ENCODE results near the gene CACNA2D3.

CACNA2D3 gene

DNA sequence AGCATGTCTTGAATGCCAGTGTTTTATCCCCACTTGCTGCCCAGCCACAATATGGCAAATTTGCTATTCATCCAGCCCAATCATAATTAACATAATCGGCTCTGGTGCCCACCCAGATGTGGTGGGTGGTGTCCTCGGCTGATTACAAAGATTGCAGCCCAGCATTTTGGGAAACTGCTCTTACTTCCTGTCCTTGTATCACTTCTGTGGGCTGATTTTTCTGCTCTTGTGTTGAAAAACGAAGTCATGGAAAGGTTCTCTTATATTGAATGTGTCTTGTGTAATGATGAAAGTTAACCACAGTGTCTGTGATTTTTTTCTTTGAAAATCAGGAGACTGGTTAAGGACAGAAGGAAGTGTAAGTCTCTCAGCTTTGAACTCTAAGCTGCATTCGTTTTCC, 141.7 kb downstream of the CACNA2D3 start:
- DNase-seq (ENCODE audit: extremely low read depth in 1 of 2, low read depth in 1 of 2): no peak

DNA sequence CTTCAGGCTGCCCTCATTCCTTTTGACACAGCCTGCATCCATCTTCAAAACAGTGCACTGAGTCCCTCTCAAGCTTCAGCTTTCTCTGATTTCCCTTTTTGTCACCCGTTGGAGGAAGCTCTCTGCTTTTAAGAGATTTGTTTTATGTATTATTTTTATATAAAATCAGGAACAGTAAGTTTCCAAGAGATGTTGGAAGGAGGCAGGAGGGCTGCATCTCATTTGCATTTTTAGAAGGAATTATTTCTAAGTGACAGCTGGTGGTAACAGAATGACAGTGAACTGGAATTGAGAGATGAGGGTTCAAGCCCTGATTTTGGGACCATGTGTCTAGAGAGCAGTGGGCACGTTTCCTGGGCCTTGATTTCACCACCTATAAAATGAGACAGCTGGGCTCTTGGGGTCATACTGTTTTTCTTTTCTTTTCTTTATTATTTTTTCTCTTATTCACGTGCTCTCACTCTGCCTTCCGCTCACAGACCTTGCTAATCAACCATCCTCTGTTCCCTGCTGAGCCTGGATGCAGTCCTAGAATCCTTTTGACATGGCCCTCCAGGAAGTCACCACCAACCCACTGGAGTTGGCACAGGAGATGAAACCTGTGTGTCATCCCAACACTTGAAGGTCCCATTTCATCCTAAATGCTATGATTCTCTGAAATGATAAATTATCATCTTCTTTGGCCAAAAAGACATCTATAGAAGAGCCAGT, 148.6 kb downstream of the CACNA2D3 start:
- DNase-seq (ENCODE audit: extremely low read depth in 1 of 2, low read depth in 1 of 2): no peak

DNA sequence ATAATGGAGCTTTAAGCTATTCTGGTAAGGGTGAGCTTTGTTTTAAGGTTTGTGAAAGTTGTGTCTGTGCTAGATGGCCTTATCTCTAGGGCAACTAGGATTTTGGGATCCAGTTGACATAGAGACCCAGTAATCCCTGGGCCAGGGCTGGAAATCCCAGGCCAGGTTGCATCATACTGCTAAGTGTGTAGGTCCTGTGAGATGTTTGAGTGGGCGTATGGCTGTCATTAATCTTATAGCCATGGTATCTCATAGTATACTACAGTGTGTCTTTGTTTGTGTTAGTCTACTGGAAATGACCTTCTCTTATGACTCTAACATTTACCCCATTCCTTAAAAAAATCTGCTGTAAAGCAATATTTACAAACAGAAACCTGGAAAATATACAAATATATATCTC, 151.4 kb downstream of the CACNA2D3 start:
- no peak for DNase-seq (ENCODE audit: extremely low read depth in 1 of 2, low read depth in 1 of 2)

DNA sequence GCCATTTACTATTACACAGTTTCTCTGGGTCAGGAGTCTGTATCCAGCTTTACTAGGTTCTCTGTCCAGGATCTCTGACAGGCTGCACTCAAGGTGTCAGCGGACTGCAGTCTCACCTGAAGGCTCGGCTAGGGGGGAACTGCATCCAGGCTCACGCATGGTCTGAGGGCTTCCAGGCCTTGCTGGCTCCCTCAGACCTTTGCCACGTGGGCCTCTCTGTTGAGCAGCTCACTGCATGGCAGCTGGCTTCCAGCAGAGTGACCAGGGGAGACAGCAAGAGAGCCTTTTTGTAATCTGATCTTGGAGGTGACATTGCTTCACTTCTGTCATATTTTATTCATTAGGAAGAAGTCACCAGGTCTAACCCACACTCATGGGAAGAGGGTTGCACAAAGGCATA, 152.3 kb downstream of the CACNA2D3 start:
- no peak for DNase-seq (ENCODE audit: extremely low read depth in 1 of 2, low read depth in 1 of 2)

DNA sequence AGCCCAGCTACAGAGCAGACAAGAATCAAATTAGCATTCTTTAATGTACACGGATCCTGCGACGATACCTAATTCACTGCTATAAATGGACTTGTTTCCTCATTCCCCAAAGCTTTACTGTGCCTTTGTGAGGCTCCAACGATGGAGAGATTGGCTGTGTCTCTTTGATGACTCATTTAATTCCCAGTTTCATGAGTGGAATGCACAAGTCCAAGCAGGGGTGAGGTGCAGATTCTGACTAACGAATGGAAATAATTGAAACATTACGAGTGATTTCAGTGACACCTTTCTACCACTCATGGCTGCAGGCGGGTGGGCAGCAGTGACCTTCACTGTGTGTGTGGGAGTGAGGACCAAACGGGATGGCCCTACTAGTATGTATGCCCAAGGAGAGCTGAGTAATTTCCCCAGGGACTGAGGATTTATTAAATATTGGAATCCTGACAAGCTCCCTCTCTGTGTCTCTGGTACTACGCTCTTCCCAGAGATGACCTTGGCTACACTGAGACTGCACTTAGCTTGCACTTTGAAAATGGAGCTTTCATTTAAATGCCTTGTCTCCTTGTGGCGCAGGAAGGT, 156.7 kb downstream of the CACNA2D3 start:
- no peak for DNase-seq (ENCODE audit: extremely low read depth in 1 of 2, low read depth in 1 of 2)

DNA sequence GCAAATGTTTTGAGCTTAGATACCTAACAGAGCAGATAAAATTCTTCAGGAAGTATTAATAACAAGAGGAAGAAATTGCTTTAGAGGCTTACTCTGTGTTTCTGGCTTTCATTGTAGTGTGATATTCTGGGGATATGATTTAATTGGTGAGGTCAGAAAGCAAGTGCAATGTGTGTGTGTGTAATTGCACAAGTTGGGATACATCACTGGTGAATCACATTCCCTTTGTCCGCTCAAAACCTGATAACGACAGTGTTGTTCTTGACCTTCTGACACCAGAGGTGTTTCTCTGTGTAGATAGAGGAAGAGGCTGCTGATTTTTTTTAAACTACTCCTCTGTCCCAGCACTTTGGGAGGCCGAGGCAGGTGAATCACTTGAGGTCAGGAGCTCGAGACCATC, 161.1 kb downstream of the CACNA2D3 start:
- DNase-seq (ENCODE audit: extremely low read depth in 1 of 2, low read depth in 1 of 2): no peak

DNA sequence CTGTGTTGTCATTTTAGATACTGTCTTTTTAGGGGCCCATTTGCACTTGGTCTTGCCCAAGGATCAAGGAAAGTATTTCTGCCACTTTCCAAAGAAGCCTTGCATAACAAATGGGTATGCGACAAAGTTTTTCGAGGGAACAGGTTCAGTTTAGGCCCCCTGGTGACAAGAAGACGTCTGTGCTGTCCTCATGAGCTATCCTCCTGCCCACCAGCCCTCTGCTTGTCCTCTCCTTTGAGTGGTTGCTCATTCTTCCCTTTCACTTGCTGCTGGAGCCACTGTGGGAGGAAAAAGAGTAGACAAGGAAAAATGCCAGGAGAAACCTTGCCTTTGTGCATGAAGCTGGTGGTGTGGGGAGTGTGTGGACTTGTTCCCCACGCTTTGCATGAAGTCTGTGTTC, 171.9 kb downstream of the CACNA2D3 start:
- DNase-seq (ENCODE audit: extremely low read depth in 1 of 2, low read depth in 1 of 2): no peak

DNA sequence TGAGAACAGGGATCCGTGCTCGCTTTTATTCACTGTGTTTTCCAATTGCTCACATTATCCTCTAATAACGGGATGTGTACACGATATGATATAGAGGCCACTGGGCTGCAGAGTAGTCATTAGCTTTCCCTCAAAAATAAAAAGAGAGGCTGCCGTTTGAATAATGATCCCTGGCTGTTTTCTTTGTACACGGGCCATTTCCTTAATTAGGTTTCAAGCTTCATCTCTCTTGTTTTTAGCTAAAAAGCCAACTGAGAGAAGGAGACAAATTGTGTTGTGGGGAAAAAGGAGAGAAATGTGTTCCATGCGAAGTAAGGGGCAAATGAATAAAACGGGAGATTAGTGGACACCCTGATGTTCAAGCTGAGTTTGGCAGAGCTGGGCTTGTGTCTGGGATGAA, 174.2 kb downstream of the CACNA2D3 start:
- no peak for DNase-seq (ENCODE audit: extremely low read depth in 1 of 2, low read depth in 1 of 2)

DNA sequence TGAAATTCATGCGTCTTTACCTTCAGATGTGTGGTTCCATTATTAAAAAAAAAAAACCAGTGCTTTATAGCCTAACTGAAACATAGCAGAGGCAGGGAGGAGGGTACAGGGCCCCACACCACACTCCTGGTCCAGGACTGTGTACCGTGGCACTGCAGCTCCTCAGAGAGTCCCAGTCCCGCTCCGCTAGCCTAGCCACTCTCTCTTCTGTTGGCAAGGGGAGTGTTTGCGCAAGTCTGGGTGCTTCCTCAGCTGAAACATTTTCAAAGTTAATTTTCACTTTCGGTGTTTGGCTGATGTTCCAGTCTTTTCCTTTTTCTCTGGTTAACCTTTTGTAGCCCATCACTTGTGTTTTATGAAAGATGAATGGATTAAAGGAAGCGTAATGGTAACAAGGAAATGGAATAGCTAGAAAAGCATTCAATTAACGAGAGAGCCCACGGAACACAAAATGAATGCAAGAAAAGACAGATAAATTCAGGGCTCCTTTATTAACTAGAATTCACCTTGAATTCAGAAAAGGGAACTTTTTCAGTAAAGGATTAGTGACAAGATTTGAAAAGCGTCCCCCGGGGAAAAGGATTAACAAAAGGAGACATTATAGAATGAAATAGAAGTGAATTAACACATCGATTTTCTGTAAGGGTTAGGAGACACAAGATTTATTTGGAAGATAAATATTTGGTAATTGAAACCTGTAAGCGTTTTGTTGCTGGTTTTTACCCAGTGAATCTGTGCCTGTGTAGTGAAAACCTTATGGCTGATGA, 177.0 kb downstream of the CACNA2D3 start:
- no peak for DNase-seq (ENCODE audit: extremely low read depth in 1 of 2, low read depth in 1 of 2)

DNA sequence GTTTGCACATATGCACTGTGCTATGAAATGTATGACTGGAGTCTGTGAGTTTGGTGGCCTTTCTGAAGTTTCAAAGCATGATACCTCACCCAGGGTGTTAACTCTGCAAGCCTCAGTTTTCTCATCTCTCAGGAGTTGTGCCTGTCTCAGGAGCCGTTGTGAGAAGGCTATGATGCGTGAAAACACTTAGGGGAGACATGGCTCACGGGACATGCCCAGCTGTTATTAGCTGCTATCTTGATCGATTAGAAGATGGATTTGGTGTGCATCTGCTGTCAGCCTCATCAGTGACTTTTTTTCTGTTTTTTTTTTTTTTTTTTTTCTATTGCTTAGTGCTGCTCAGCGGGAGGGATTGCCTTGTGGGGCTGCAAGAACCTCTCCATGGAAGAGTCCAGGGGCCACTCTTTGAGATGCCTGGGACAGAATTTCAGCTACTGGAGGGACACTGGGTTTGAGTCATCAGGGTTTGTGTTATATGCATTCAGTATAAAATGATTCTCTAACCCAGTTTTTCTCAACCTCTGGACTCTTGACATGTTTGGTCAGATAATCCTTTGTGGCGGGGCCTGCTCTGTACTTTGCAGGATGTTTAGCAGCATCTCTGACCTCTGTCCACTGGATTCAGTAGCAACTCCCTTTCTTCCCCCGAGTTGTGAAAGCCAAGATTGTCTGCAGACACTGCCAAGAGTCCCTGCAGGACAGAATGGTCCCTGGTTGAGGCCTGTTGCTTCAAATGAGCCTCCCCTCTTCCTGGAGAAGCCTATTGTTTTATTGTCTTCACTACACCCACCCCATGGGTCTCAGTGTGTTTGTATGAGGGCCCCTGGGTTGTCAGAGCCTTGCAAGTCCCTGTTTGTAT, 181.4 kb downstream of the CACNA2D3 start:
- no peak for DNase-seq (ENCODE audit: extremely low read depth in 1 of 2, low read depth in 1 of 2)

DNA sequence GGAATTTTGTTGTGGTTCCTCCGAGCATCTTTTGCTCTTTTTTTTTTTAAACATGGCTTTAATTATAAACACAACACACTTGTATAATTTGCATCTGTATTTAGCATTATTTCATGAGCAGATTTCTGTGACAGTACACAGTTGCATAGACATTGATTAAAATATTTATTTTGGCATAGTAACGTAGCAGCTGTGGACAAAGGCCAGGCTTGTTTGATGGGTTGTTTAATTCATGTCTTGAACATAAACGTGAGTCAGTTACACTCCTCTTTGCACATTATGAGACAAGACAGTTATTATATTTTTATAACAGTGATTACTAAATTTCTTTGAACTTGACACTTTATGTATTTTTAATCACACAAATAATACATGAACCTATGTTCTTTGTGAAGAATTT, 182.5 kb downstream of the CACNA2D3 start:
- DNase-seq (ENCODE audit: extremely low read depth in 1 of 2, low read depth in 1 of 2): no peak

DNA sequence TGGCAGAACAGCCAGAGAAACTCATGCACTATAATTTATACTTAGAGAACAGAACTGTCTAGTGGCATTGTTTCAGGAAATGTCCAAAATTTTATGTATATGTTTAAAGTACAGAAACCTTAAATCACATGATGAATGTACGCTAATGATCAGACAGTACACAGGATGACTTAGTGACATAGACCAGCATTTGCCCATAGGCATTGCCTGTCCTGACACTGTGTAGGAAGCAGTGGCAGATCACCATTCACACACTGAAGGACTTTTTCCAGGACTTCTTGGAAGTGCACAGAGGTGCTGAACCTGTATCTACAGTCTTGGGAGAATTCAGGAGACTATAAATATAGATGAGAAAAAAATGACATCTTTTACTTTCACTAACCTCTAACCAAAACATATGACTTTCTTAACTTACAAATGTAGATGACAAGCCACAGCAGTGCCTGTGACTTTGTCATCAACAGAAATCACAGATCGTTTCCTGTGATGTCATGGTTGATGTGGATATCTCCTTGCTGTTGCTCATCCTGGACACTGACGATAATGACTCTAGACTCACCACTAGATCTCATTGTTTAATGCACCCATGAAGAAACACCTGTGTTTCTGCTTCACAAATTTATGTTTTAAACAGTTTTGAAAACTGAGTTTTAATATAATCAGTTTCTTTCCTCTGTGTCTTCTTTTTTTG, 183.2 kb downstream of the CACNA2D3 start:
- no peak for DNase-seq (ENCODE audit: extremely low read depth in 1 of 2, low read depth in 1 of 2)

DNA sequence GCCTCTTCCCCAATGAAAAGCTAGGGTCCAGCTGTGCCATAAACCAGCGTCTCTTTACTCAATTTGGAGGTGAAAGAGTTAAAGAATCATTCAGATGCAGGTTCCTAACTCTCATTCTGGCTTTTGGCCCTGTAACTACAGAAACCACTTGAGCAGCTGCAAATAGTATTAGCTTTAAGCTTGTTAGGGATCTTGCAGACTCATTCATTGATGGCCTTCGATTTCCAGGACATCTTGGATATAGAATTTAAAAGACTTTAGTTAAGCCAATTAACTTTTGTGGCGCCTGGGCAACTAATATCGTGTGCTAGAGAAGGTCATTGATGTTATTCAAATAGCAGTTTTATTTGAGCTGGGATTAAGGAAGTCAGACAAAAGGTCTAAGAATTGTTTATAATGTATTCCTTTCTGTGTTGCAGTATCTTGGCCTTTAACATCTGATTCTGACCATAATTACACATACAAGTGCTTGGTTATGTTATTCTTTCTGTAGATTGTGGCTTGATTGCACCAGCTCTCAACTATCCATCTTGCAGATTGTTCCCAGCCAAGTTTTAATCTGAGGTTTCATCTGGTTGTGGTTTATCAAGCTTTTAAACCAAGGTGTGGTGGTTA, 185.3 kb downstream of the CACNA2D3 start:
- DNase-seq (ENCODE audit: extremely low read depth in 1 of 2, low read depth in 1 of 2): no peak

DNA sequence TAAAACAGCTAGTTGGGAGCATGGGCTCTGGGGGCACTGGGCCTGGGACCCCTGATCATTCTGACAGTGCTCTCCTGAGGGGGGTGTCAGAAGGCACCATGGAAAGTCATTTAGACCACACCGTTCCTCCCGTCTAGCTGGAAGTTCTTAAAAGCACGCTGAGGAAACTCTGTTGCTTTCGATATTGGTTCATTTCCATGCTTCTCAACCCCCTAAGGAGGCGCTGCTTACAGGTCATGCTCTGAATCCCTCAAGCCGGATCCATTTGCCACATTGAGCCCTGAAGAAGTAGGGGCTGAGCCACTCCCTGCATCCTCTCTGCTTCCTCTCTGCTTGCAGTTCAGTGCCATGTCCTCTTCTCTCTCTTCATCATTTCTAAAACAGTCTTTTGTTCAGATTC, 187.2 kb downstream of the CACNA2D3 start:
- DNase-seq (ENCODE audit: extremely low read depth in 1 of 2, low read depth in 1 of 2): no peak

DNA sequence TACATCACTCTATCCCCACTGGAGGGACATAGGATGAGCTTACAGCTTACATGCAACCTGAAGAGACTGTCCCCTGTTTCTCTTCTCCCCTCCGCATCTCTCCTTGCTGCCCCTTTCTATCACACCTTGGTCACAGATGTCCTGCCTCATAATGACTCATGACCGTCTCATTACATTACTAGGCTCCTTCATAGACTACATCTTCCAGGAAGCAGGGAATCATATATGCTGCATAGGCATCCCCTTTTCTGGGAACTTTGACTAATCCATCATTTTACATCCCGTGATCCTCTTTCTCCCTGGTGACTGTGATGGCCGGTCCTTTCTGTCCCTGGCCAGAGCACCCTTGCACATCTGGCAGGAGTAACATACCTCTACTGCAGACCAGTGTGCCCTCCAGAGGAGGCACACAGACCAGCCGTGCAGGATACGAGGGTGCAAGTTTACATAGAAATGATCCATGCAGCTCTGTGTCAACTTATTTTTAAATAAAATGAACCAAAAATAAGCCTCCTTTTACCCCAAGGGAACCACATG, 188.9 kb downstream of the CACNA2D3 start:
- DNase-seq (ENCODE audit: extremely low read depth in 1 of 2, low read depth in 1 of 2): no peak

DNA sequence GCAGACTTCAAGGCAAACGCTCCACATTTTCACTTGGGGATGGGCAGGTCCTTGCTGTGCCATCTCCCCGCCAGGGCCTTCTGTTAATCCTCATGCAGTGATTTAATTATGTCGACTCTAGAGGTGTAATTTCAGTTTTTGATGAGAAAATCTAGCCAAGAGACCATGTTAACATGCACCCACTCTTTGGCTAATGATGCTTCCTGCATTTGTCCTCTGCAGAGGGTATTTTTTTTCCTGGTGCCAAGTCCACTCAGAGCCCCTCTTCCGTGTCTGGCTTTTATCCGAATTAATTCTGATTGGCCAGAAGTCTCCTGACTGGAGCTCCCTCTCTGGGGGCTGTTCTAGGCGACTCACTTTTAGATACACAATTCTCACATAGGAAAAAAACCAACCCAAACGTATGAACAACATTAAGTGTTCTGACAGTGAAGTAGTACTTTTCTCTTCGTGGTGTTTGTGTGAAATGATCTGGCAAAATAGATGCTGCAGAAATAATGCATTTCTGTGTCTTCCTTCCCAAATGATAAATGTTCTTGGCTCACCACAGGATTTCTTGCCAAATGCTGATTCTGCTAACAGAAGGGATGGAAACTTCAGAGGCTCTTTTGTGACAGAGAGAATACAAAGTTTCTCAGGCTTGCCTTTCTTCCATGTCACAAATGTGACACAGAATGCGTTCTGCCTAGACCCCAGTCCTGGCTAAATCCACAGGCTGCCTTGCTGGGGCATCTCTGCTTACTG, 190.0 kb downstream of the CACNA2D3 start:
- DNase-seq (ENCODE audit: extremely low read depth in 1 of 2, low read depth in 1 of 2): no peak

DNA sequence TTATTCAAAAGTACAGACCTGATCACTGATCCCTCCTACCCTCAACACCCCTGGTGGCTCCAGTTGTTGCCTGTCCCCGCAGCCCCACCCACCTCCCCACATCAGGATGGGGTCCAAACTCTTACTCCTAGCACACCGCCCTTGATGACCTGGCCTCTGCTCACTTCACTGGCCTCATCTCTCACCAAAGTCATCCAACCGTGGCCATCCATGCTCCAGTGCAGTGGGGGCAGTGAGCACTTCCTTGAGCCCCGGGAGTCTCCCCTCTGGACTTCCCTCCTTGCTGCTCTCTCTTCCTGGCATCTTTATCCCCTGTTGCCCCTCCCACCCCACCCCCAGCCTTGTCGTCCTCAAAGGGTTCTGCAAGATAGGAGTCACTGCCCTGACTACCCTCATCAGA, 191.1 kb downstream of the CACNA2D3 start:
- DNase-seq (ENCODE audit: extremely low read depth in 1 of 2, low read depth in 1 of 2): no peak

DNA sequence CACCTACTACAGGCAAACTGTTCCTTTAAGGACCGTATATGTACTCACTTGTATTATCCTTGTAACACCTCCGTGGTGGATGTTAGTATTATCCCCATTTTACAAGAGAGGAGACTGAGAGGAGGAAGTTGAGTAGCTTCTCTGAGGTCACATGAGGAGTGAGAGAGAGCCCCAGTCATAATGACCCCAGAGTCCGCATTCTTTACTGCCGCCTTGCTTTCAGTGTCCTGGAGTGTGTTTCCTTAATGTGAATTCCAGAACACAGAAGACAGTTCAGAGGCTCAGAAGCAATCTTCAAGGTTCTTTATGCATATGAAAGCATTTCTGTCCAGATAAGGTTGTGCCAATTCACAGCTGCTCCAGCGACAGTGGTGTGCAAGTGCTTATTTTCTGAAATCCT, 199.2 kb downstream of the CACNA2D3 start:
- DNase-seq (ENCODE audit: extremely low read depth in 1 of 2, low read depth in 1 of 2): no peak

DNA sequence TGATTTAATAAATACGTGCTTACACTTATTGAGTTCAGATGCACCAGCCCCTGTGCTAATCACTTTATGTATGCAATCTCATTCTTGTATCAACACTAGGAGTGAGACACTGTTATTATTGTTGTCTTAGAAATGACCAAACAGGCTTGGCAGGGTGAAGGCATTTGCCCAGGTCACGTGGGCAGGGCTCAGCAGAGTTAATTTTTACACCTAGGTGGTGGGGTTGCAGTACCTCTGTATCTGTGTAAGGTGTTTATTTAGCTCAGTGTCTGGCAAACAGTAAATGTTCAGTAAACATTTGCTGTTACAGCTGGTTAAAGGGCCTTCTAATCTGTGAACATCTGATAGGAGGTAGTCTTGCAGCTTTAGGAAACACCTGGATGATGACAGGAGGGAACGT, 200.0 kb downstream of the CACNA2D3 start:
- no peak for DNase-seq (ENCODE audit: extremely low read depth in 1 of 2, low read depth in 1 of 2)
